ENCODE data around the gene THEM5.

The THEM5 gene

GRCh38 chr1:151816548-151817352, 36.8 kb downstream of the THEM5 start:
- Histone ChIP-seq H3K18ac (ENCODE audit: low read length) (no peak overlapping the region), H3K4me2 (ENCODE audit: low read length) (no peak overlapping the region), H3K4me1 (ENCODE audit: control insufficient read depth, low read depth, low read length) (no peaks in the 10 kb centered on the region), H3K27me3 (ENCODE audit: insufficient read depth, low read length, poor library complexity) (no peaks in the 10 kb centered on the region), H3K23ac (ENCODE audit: low read length) (no peak overlapping the region), H2BK5ac (ENCODE audit: low read length) (no peak overlapping the region), H4K8ac (ENCODE audit: low read depth, low read length) (no peak overlapping the region), H3K9ac (ENCODE audit: low read length) (no peak overlapping the region), H3K79me1 (ENCODE audit: low read length) (no peaks in the 10 kb centered on the region), H3K4ac (ENCODE audit: low read depth, low read length) (no peak overlapping the region), H3K56ac (ENCODE audit: low read length) (no peak overlapping the region), H3K79me2 (ENCODE audit: control insufficient read depth, insufficient read depth, low read length) (no peaks in the 10 kb centered on the region), H4K5ac (ENCODE audit: low read length) (no peak overlapping the region), H3K4me3 (ENCODE audit: low read length) (no peak overlapping the region), H2BK15ac (replicated peaks; ENCODE audit: low read depth) (no peak overlapping the region), H3K27ac (ENCODE audit: low read depth, low read length) (no peak overlapping the region), H2AK5ac (ENCODE audit: low read length) (no peak overlapping the region), H2BK120ac (ENCODE audit: low read depth, low read length) (no peak overlapping the region), H3K36me3 (ENCODE audit: control insufficient read depth, insufficient read depth, low read length) (no peaks in the 10 kb centered on the region)
- WGBS (ENCODE audit: extremely low coverage, insufficient coverage, low lambda C conversion rate) = no CpG with 5 or more reads among the region's 26 CpGs
- DNase-seq = no peak

DNA sequence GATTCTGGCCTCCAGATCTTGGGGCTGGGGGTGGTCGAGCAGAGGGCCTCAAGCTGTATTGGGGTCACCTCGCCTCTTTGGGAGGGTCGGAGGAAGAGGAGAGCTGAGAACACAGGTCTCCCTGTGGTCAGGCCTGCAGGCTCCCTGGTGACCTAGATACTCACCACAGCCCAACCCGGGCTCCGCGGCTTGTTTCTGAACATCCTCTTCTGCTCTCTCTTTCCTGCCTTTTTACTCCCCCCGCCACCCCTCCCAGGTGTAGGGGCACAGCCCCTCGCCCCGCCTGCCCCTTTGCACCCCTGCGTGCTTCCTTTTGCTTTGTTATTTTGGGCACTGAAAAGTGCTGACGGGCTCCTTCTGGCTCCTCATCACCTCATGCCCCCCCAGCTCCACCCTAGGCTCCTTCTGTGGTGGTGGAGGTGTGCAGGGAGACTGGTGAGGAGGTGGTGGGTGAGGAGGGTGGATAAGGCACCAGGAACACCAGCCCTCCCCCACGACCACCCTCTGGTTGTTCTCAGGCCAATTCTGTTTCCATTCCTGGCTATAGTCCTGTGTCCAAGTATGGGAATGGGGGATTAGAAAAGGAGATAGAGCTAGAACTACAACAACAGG, 37.7 kb downstream of the THEM5 start:
- Histone ChIP-seq H3K56ac (ENCODE audit: low read length) (no peak overlapping the region), H2BK120ac (ENCODE audit: low read depth, low read length) (no peak overlapping the region), H3K27ac (ENCODE audit: low read depth, low read length) (no peak overlapping the region), H3K36me3 (ENCODE audit: control insufficient read depth, insufficient read depth, low read length) (no peaks in the 10 kb centered on the region), H3K23ac (ENCODE audit: low read length) (no peak overlapping the region), H3K18ac (ENCODE audit: low read length) (no peak overlapping the region), H3K4me2 (ENCODE audit: low read length) (no peak overlapping the region), H2BK15ac (replicated peaks; ENCODE audit: low read depth) (no peak overlapping the region), H3K4me1 (ENCODE audit: control insufficient read depth, low read depth, low read length) (no peaks in the 10 kb centered on the region), H3K79me1 (ENCODE audit: low read length) (no peaks in the 10 kb centered on the region), H2AK5ac (ENCODE audit: low read length) (no peak overlapping the region), H2BK5ac (ENCODE audit: low read length) (no peak overlapping the region), H3K79me2 (ENCODE audit: control insufficient read depth, insufficient read depth, low read length) (no peaks in the 10 kb centered on the region), H3K27me3 (ENCODE audit: insufficient read depth, low read length, poor library complexity) (no peaks in the 10 kb centered on the region), H3K4ac (ENCODE audit: low read depth, low read length) (no peak overlapping the region), H4K5ac (ENCODE audit: low read length) (no peak overlapping the region), H4K8ac (ENCODE audit: low read depth, low read length) (no peak overlapping the region), H3K4me3 (ENCODE audit: low read length) (no peak overlapping the region), H3K9ac (ENCODE audit: low read length) (no peak overlapping the region)
- no CpG with 5 or more reads among the region's 12 CpGs for WGBS (ENCODE audit: extremely low coverage, insufficient coverage, low lambda C conversion rate)
- no peak for DNase-seq

- no peak overlapping the region for H3K56ac ChIP-seq (ENCODE audit: low read length)
Observed at GRCh38 chr1:151814971-151815545, 38.5 kb downstream of the THEM5 start.

DNA sequence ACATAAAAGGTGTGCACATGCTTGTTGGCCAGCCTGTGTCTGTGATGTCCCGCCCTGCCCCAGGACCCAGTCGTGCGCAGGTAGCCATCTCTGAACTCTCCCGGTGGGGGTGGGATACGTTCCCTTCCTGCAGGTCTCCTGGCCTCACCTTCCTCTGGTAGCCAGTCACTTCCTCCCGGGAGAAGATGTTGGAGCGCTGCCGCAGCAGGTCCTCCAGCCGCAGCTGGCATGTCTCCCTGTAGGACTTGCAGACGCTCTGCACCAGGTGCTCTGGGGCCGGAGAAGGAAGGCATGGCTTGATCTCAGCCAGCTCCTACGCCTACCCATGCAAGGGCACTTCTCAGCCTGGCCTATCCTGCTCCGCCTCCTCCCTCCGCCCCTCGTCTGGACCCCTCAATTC, 39.1 kb downstream of the THEM5 start:
- H2BK5ac ChIP-seq (ENCODE audit: low read length) = no peak overlapping the region
- H3K4me1 ChIP-seq (ENCODE audit: control insufficient read depth, low read depth, low read length) = no peaks in the 10 kb centered on the region
- H2BK15ac ChIP-seq (replicated peaks; ENCODE audit: low read depth) = no peak overlapping the region
- H3K4me2 ChIP-seq (ENCODE audit: low read length) = no peak overlapping the region
- no peak overlapping the region for H2AK5ac ChIP-seq (ENCODE audit: low read length)
- no peak overlapping the region for H3K56ac ChIP-seq (ENCODE audit: low read length)
- no peak overlapping the region for H2BK120ac ChIP-seq (ENCODE audit: low read depth, low read length)
- no peak overlapping the region for H3K4me3 ChIP-seq (ENCODE audit: low read length)
- no peak overlapping the region for H3K27ac ChIP-seq (ENCODE audit: low read depth, low read length)
- H3K27me3 ChIP-seq (ENCODE audit: insufficient read depth, low read length, poor library complexity) = no peaks in the 10 kb centered on the region
- no CpG with 5 or more reads among the region's 15 CpGs for WGBS (ENCODE audit: extremely low coverage, insufficient coverage, low lambda C conversion rate)
- H3K36me3 ChIP-seq (ENCODE audit: control insufficient read depth, insufficient read depth, low read length) = no peaks in the 10 kb centered on the region
- no peak overlapping the region for H3K18ac ChIP-seq (ENCODE audit: low read length)
- H3K79me1 ChIP-seq (ENCODE audit: low read length) = no peaks in the 10 kb centered on the region
- H3K9ac ChIP-seq (ENCODE audit: low read length) = no peak overlapping the region
- no peak overlapping the region for H4K8ac ChIP-seq (ENCODE audit: low read depth, low read length)
- H3K23ac ChIP-seq (ENCODE audit: low read length) = no peak overlapping the region
- H3K79me2 ChIP-seq (ENCODE audit: control insufficient read depth, insufficient read depth, low read length) = no peaks in the 10 kb centered on the region
- no peak overlapping the region for H4K5ac ChIP-seq (ENCODE audit: low read length)
- H3K4ac ChIP-seq (ENCODE audit: low read depth, low read length) = no peak overlapping the region
- DNase-seq = no peak

More at GRCh38 chr1:151814971-151815545, 38.5 kb downstream of the THEM5 start:
- H2BK120ac ChIP-seq (ENCODE audit: low read depth, low read length) = no peak overlapping the region
- H3K4me1 ChIP-seq (ENCODE audit: control insufficient read depth, low read depth, low read length) = no peaks in the 10 kb centered on the region
- no CpG with 5 or more reads among the region's 8 CpGs for WGBS (ENCODE audit: extremely low coverage, insufficient coverage, low lambda C conversion rate)
- H2BK15ac ChIP-seq (replicated peaks; ENCODE audit: low read depth) = no peak overlapping the region
- no peak overlapping the region for H2BK5ac ChIP-seq (ENCODE audit: low read length)
- H2AK5ac ChIP-seq (ENCODE audit: low read length) = no peak overlapping the region
- no peak overlapping the region for H3K4ac ChIP-seq (ENCODE audit: low read depth, low read length)
- no peak overlapping the region for H3K27ac ChIP-seq (ENCODE audit: low read depth, low read length)
- no peak overlapping the region for H4K8ac ChIP-seq (ENCODE audit: low read depth, low read length)
- no peak overlapping the region for H3K4me2 ChIP-seq (ENCODE audit: low read length)
- no peak overlapping the region for H3K23ac ChIP-seq (ENCODE audit: low read length)
- H3K27me3 ChIP-seq (ENCODE audit: insufficient read depth, low read length, poor library complexity) = no peaks in the 10 kb centered on the region
- H3K36me3 ChIP-seq (ENCODE audit: control insufficient read depth, insufficient read depth, low read length) = no peaks in the 10 kb centered on the region
- H3K4me3 ChIP-seq (ENCODE audit: low read length) = no peak overlapping the region
- H3K18ac ChIP-seq (ENCODE audit: low read length) = no peak overlapping the region
- no peak overlapping the region for H3K9ac ChIP-seq (ENCODE audit: low read length)
- no peaks in the 10 kb centered on the region for H3K79me2 ChIP-seq (ENCODE audit: control insufficient read depth, insufficient read depth, low read length)
- no peak for DNase-seq
- no peaks in the 10 kb centered on the region for H3K79me1 ChIP-seq (ENCODE audit: low read length)
- no peak overlapping the region for H4K5ac ChIP-seq (ENCODE audit: low read length)

DNA sequence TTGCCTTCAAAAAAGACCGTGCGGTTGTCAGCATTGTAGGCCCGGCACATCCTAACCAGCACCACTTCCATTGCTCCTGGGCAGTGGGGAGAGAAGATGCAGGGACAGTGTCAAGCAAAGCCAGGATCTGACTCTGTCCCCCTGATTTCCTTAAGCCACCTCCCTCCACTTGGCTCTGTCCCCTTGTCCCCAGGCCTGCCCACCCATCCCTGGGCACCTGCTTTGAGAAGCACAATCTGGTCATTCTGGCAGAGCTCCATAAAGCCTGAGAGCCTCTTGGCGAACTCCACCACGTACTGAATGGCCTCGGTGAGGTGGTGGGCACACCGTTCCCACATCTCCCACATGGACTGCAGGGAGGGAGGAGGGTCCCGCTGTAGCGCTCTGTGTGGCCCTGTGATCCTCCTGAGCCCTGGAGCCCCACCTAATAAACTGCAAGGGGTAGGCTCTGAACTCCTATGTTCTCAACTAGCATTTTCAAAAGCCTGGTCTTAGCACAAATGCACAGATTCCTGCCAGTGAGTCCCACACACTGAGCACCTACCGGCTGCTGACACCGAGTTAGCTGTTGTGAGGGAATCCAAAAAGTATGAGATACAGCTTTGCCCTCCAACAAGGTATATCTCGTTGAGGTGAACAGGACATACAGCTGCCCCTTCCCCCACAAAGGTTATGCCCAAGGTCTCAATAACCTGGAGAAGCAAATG, 40.1 kb downstream of the THEM5 start:
- H3K23ac ChIP-seq (ENCODE audit: low read length) = no peak overlapping the region
- no peaks in the 10 kb centered on the region for H3K4me1 ChIP-seq (ENCODE audit: control insufficient read depth, low read depth, low read length)
- no peak for DNase-seq
- no peaks in the 10 kb centered on the region for H3K79me1 ChIP-seq (ENCODE audit: low read length)
- no peak overlapping the region for H3K9ac ChIP-seq (ENCODE audit: low read length)
- no peaks in the 10 kb centered on the region for H3K36me3 ChIP-seq (ENCODE audit: control insufficient read depth, insufficient read depth, low read length)
- H3K27me3 ChIP-seq (ENCODE audit: insufficient read depth, low read length, poor library complexity) = no peaks in the 10 kb centered on the region
- no CpG with 5 or more reads among the region's 12 CpGs for WGBS (ENCODE audit: extremely low coverage, insufficient coverage, low lambda C conversion rate)
- no peak overlapping the region for H4K8ac ChIP-seq (ENCODE audit: low read depth, low read length)
- H3K4ac ChIP-seq (ENCODE audit: low read depth, low read length) = no peak overlapping the region
- no peak overlapping the region for H2BK15ac ChIP-seq (replicated peaks; ENCODE audit: low read depth)
- no peak overlapping the region for H2BK5ac ChIP-seq (ENCODE audit: low read length)
- no peak overlapping the region for H3K27ac ChIP-seq (ENCODE audit: low read depth, low read length)
- H3K18ac ChIP-seq (ENCODE audit: low read length) = no peak overlapping the region
- H2BK120ac ChIP-seq (ENCODE audit: low read depth, low read length) = no peak overlapping the region
- no peak overlapping the region for H3K56ac ChIP-seq (ENCODE audit: low read length)
- H3K79me2 ChIP-seq (ENCODE audit: control insufficient read depth, insufficient read depth, low read length) = no peaks in the 10 kb centered on the region
- H3K4me3 ChIP-seq (ENCODE audit: low read length) = no peak overlapping the region
- H4K5ac ChIP-seq (ENCODE audit: low read length) = no peak overlapping the region
- H3K4me2 ChIP-seq (ENCODE audit: low read length) = no peak overlapping the region
- H2AK5ac ChIP-seq (ENCODE audit: low read length) = no peak overlapping the region

Data from mesendoderm (in vitro differentiated cells).